Spleen (tissue), 11 donors: ENCODE data around the gene NGF. TPM values are rescaled to one million over a fixed set of nuclear protein-coding genes. Genes with fewer than 3 reads are reported as not detected.

Experiments used
- DNase-seq: peaks from one replicate; pipeline ENCODE4 v3.0.0-alpha.2; 2020
- H3K27ac ChIP-seq, 8 donors: fragments of 200-600 bp; sonication (generic) in 7 of 8; 1 replicate in 4 of 8; 2 replicates in 4 of 8; pipeline versions ENCODE4 v1.5.0 to v1.8.0; 2016 to 2021; ENCODE audit warnings: inconsistent platforms in 4 of 8, mild to moderate bottlenecking in 4 of 8, moderate library complexity in 1 of 8
- H3K27me3 ChIP-seq, 7 donors: fragments of 200-600 bp; sonication (generic) in 6 of 7; replicated peaks in 1 of 7; 1 replicate in 4 of 7; 2 replicates in 3 of 7; pipeline versions ENCODE4 v1.5.0 to v1.8.0; 2016 to 2021; ENCODE audit warnings: inconsistent platforms in 3 of 7, mild to moderate bottlenecking in 1 of 7
- H3K36me3 ChIP-seq, 6 donors: fragments of 200-600 bp; sonication (generic) in 5 of 6; 1 replicate in 4 of 6; 2 replicates in 2 of 6; pipeline versions ENCODE4 v1.5.0 to v1.8.0; 2016 to 2021; ENCODE audit warnings: inconsistent platforms in 2 of 6
- H3K4me1 ChIP-seq, 6 donors: fragments of 200-600 bp; sonication (generic) in 5 of 6; 1 replicate in 3 of 6; 2 replicates in 3 of 6; pipeline versions ENCODE4 v1.5.0 to v1.8.0; 2016 to 2021; ENCODE audit warnings: inconsistent platforms in 3 of 6
- H3K4me3 ChIP-seq, 8 donors: fragments of 200-600 bp; sonication (generic) in 7 of 8; 1 replicate in 4 of 8; 2 replicates in 4 of 8; pipeline versions ENCODE4 v1.5.0 to v1.8.0; 2016 to 2021; ENCODE audit warnings: inconsistent platforms in 4 of 8, mild to moderate bottlenecking in 4 of 8, moderate library complexity in 2 of 8
- H3K9me3 ChIP-seq, 8 donors: fragments of 200-600 bp; sonication (generic) in 7 of 8; 1 replicate in 4 of 8; 2 replicates in 4 of 8; pipeline versions ENCODE4 v1.5.0 to v1.8.0; 2016 to 2021; ENCODE audit warnings: inconsistent platforms in 4 of 8
- POLR2A ChIP-seq, 3 donors: fragments of 450-650 bp; IDR thresholded peaks; one replicate each; pipeline ENCODE4 v1.5.1; 2017; ENCODE audit warnings: antibody characterized with exemption in 3 of 3, mild to moderate bottlenecking in 1 of 3
- POLR2AphosphoS5 ChIP-seq, 3 donors: sonication (generic); formaldehyde crosslinking; IDR thresholded peaks; one replicate each; pipeline ENCODE4 v1.5.1; 2017; ENCODE audit warnings: antibody characterized with exemption in 3 of 3
- WGBS, 5 donors: extraction: QIAGEN DNeasy Blood & Tissue Kit in 3 of 5; methylation state at CpG; one replicate each; pipeline versions ENCODE4 v1.1.5 to v1.1.7; 2013 to 2018; 5-methylcytosine and 5-hydroxymethylcytosine counted together
- intact Hi-C: fragments of 100-400 bp; cut with DNase I; formaldehyde crosslinking; loops from one replicate; pipeline ENCODE4 v1.15.0; 2023; ENCODE audit warnings: low total_unique reads
- polyA plus RNA-seq, 3 donors: library from polyadenylated mRNA; stranded (reverse); fragments of 200-250 nt; gene quantifications; one replicate each; pipeline ENCODE4 v1.2.1, GENCODE V29; 2013
- total RNA-seq, 7 donors: library from RNA; depleted of rRNA in 3 of 7; stranded (reverse); fragments of >200 nt in 3 of 7; fragmentation: NEBNext Ultra II Directional in 4 of 7; extraction: Animal tissue kit (Norgen Biotek cat#: 25700) in 4 of 7; gene quantifications; one replicate each; pipeline versions ENCODE4 v1.1.0 to v1.2.1, GENCODE V29; 2016 to 2021
- TF ChIP-seq, protein P1 (sequence below), 11 experiments: fragments of 200-600 bp in 7 of 11; fragments of 450-650 bp in 4 of 11; sonication (generic) in 4 of 11; IDR thresholded peaks in 8 of 11; conservative IDR thresholded peaks in 3 of 11; 1 replicate in 7 of 11; 2 replicates in 4 of 11; pipeline versions ENCODE4 v1.4.0 to v1.8.0; 2016 to 2021; ENCODE audit warnings: antibody characterized with exemption in 11 of 11, inconsistent platforms in 4 of 11, mild to moderate bottlenecking in 1 of 11
- donor health status: healthy with polysubstance abuse.
- donor health status: DM: no; HTN: no; CAD: no; lungs with moderate emphysema.
- donor health status: DM: no; HTN: no; CAD: no.
- donor health status: Bipolar disorder and iron deficiency.
- donor health status: healthy.
- donor health status: DM: no; HTN: no; CAD: no.
- donor health status: DM: yes; HTN: yes; CAD: no.

The NGF gene
- total and polyA plus RNA-seq, 10 donors: 0.34 to 4.6 (median 2.0) TPM

DNA sequence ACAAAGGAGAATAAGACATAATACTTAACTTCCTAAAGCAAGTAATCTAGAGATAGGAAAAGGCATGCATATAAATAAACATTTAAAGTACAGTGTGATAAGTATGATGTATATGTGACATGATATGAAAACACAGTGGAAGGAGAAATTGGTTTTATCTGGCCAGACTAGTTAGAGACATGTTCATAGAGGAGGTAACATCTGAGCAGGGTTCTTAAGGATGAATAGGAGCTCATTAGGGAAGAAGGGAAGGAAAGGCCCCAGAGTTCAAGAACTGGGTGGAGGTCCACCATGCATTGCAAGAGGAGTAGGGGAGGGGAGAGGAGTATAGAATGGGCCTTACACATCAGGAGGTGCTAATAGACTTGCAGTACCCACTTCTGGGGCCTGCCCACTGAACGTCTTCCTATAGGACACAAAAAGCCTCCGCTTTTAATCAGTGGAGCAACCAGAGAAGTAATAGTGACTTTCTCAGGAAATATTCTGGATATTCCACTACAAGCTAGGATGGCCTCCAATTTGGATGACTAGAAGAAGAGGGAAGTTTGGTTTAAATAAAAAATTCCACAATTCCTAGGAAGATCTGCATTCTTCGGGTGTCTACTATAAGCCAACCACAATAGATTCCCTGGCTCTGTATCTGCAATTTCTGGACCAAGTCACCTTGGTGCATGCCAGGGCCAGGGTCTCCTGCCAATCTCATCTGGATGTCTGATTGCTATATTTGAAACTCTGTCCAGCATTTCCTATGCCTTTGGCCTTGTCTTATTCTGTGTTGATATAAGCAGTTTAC, 41.9 kb downstream of the NGF start:
- no peak overlapping the region for H3K4me3 ChIP-seq
- H3K27ac ChIP-seq: no peak overlapping the region
- intact Hi-C loops: no loop called here
- WGBS, 5 donors: 81 to 91% (median 88%) methylated on average over 3 of the region's 3 CpGs
- H3K27me3 ChIP-seq: peaks cover 0 to 19% (median 0%) of the 10 kb centered on the region in 7 donors
- DNase-seq: no peak
- H3K36me3 ChIP-seq: no peaks in the 10 kb centered on the region
- no peaks in the 10 kb centered on the region for H3K9me3 ChIP-seq
- no peak for TF ChIP-seq POLR2AphosphoS5 (IDR thresholded peaks at IDR 0.05)
- TF ChIP-seq, protein P1, sequence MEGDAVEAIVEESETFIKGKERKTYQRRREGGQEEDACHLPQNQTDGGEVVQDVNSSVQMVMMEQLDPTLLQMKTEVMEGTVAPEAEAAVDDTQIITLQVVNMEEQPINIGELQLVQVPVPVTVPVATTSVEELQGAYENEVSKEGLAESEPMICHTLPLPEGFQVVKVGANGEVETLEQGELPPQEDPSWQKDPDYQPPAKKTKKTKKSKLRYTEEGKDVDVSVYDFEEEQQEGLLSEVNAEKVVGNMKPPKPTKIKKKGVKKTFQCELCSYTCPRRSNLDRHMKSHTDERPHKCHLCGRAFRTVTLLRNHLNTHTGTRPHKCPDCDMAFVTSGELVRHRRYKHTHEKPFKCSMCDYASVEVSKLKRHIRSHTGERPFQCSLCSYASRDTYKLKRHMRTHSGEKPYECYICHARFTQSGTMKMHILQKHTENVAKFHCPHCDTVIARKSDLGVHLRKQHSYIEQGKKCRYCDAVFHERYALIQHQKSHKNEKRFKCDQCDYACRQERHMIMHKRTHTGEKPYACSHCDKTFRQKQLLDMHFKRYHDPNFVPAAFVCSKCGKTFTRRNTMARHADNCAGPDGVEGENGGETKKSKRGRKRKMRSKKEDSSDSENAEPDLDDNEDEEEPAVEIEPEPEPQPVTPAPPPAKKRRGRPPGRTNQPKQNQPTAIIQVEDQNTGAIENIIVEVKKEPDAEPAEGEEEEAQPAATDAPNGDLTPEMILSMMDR (IDR thresholded peaks at IDR 0.05 in 8 of 11, conservative IDR thresholded peaks at IDR 0.05 in 3 of 11): no peak
- TF ChIP-seq POLR2A (IDR thresholded peaks at IDR 0.05): no peak
- H3K4me1 ChIP-seq: no peaks in the 10 kb centered on the region

DNA sequence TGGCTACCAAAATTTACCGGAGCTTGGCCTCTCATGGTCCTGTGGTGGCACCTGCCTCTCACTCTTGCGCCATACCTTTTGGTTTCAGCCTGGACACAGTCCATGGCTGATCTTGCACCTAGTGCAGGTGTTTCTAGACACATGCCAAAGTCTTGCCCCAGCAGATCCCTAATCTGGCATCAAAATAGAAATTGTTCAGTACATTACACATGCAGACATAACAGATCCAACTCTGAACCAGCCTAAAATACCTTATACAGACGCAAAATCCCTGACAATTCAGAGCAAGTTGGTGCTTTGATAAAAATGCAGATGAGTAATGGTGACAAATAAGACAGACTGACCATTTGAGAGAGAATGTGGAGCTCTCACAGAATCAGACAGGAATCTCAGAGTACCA, 44.1 kb downstream of the NGF start:
- H3K27ac ChIP-seq: no peak overlapping the region
- no peaks in the 10 kb centered on the region for H3K4me1 ChIP-seq
- H3K9me3 ChIP-seq: no peaks in the 10 kb centered on the region
- no peaks in the 10 kb centered on the region for H3K36me3 ChIP-seq
- 82 to 99% (median 94%) methylated on average over 3 of the region's 3 CpGs for WGBS, 5 donors
- peaks cover 0 to 19% (median 0%) of the 10 kb centered on the region in 7 donors for H3K27me3 ChIP-seq
- no peak overlapping the region for H3K4me3 ChIP-seq
- intact Hi-C loops: no loop called here
- DNase-seq: no peak
- TF ChIP-seq POLR2A (IDR thresholded peaks at IDR 0.05): no peak
- TF ChIP-seq POLR2AphosphoS5 (IDR thresholded peaks at IDR 0.05): no peak
- TF ChIP-seq, protein P1 (IDR thresholded peaks at IDR 0.05 in 8 of 11, conservative IDR thresholded peaks at IDR 0.05 in 3 of 11): no peak

DNA sequence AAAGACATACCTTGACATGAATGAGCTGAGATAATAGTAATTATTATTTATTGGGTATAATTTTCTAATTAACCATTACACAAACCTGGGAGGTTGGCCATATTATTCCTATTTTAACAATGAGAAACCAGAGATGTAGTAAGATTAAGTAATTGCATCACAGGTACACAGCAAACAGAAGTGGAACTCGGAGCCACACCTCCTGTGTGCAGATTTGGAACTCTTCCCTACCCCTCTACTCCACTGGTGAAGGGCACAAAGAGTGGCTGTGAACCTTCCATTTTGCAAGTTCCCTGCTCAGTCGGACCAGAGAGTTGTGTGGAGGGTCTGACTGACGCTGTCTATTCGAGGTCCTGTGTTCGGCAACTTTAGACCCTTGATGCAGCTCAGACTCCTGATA, 45.0 kb downstream of the NGF start:
- no peak for DNase-seq
- no peak overlapping the region for H3K4me3 ChIP-seq
- no peak overlapping the region for H3K27ac ChIP-seq
- intact Hi-C loops: no loop called here
- no peaks in the 10 kb centered on the region for H3K36me3 ChIP-seq
- TF ChIP-seq, protein P1 (IDR thresholded peaks at IDR 0.05 in 8 of 11, conservative IDR thresholded peaks at IDR 0.05 in 3 of 11): no peak
- TF ChIP-seq POLR2A (IDR thresholded peaks at IDR 0.05) (no peak), POLR2AphosphoS5 (IDR thresholded peaks at IDR 0.05) (no peak)
- 86 to 92% (median 89%) methylated on average over 5 of the region's 5 CpGs for WGBS, 5 donors
- no peaks in the 10 kb centered on the region for H3K4me1 ChIP-seq
- peaks cover 0 to 15% (median 0%) of the 10 kb centered on the region in 7 donors for H3K27me3 ChIP-seq
- no peaks in the 10 kb centered on the region for H3K9me3 ChIP-seq

DNA sequence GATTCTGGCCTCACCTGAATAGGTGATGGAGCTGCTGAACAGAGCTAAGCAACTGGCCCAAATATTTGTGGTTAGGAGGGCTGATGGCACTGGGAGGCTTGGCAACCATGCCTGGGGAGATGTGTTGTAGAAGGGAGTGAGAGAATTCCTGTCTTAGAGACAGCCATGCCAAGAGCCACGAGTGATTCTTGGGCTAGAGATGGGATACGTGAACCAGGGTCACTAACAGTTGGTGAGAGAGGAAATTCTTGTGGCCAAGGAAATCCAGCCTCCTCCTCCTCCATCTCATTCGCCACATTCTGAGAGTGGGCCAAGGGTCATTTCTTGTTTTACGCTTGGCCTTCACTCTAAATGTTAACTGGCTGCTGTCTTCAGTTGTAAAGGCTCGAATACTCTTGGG, 46.3 kb downstream of the NGF start:
- no peaks in the 10 kb centered on the region for H3K4me1 ChIP-seq
- WGBS, 5 donors: 69 to 86% (median 78%) methylated on average over 5 of the region's 5 CpGs
- H3K9me3 ChIP-seq: no peaks in the 10 kb centered on the region
- intact Hi-C loops: no loop called here
- no peak overlapping the region for H3K4me3 ChIP-seq
- no peaks in the 10 kb centered on the region for H3K36me3 ChIP-seq
- peaks cover 0 to 15% (median 0%) of the 10 kb centered on the region in 7 donors for H3K27me3 ChIP-seq
- H3K27ac ChIP-seq: no peak overlapping the region
- TF ChIP-seq POLR2A (IDR thresholded peaks at IDR 0.05): no peak
- TF ChIP-seq, protein P1 (IDR thresholded peaks at IDR 0.05 in 8 of 11, conservative IDR thresholded peaks at IDR 0.05 in 3 of 11): no peak
- TF ChIP-seq POLR2AphosphoS5 (IDR thresholded peaks at IDR 0.05): no peak
- DNase-seq: no peak
